NAMALWA (cell line): Measurements from ENCODE around the gene SPINT2.

Experiments
- DNase-seq: peaks from one replicate; pipeline ENCODE4 v3.0.0-alpha.2; 2015; ENCODE audit warnings: low spot score

The SPINT2 gene

DNA sequence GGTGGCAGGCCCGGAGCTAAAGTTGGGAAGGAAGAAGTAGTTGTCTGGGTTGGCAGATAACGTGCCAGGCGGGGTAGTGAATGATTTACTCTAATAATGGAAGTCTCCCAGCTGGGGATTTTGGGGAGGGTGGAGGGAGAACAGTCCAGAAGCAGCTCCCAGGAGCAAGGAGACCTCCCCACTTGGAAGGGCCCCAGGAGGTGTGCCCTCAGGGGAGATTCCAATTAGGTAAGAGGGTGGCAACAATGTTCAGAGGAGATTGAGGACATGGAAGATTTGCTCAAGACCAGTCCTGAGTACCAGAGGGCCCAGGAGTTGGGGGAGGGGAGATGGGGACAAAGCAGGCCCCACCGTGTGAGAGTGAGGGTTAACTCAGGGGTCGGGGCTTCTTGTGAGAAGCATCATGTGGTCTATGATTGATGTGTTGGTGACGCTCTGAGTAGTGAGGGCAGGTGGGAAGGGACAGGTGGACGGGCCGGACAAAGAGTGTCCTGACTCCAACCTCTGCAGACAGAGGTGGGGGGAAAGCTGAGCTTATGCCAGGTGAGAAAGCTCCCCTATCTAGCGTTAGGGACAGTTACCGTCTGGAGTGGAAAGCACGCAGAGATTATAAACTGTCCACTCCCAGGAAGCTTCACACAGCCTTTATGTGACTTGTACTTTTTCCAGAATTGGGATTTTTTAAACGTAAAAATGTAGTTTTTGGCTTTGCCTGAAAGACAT, 3.5 kb downstream of the SPINT2 start:
- no peak for DNase-seq

GRCh38 chr19:38268539-38268938, 4.2 kb downstream of the SPINT2 start:
- DNase-seq, result no peak

- no peak for DNase-seq
Observed at GRCh38 chr19:38270587-38271167, 6.3 kb downstream of the SPINT2 start.

DNA sequence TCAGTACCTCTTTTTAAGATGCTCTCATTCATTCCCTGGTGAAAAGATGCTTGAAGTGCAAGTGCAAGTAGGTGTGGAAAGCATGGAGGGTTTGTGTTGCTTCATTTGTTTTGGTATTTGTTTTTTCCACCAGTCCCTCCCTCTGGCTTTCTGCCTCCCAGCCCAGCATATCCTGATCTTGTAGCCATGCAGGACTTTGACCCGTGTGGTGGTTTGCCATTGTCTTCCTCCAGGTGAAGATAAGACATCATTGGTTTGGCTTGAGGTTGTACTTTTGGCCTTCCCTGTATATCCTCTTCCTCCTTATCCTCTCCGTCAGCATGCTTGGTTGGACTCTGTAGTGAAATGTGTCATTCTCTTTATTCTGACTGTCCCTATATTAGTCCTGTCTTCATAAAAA, 9.1 kb downstream of the SPINT2 start:
- DNase-seq, result no peak

DNA sequence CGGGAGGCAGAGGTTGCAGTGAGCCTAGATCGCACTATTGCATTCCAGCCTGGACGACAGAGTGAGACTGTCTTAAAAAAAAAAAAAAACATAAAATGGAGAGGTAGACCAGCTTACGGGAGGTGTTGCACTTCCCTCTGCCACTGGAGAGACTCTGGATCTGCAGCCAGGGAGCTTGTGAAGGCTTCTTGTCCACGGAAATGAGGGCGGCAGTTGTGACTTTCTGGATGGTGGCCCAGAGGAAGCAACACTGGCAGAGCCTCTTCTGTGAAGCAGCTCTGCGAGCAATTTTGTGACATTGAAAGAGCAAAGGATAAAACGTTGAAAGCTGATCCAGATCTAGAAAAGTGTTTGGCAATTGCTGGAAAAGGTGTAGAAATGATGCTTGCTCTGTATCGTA, 10.4 kb downstream of the SPINT2 start:
- DNase-seq, result no peak

GRCh38 chr19:38276942-38277517, 12.7 kb downstream of the SPINT2 start:
- no peak for DNase-seq

DNA sequence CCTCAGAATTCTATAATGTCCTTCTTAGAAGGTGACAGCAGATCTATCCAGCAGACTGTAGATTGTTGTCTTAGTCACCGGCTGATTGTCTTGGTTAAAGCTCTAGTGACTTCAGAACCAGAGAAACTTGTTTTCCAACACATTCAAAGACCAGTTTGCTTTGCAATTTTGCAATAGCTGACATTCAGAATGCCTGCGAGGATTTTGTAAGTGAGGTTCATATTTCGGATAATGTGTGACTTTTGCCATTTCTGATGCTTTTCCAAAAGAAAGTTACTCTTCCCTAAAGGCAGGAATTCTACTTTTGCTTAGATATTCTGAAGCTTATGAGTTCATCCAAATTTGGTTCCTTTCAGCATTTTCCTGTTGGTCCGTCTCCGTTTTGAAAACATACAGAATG, 13.2 kb downstream of the SPINT2 start:
- DNase-seq, result no peak

- no peak for DNase-seq
Observed at GRCh38 chr19:38277969-38278680, 13.8 kb downstream of the SPINT2 start.

DNA sequence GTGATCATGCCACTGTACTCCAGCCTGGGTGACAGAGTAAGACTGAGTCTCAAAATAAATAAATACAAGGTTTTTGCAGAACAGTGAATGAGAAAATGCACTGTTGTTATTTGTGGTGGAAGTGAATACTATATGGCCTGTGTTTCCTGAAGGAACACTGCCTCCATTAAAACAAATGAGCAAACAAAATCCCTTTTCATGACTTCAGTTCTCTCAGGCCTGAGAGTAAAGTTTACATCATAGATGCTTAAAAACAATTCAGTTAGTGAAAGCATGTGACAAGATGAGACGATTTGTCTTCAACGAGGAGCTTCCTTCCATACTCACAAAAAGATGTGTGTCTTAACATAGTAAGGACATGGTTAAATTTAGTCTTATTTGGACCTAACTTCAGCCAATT, 14.4 kb downstream of the SPINT2 start:
- no peak for DNase-seq

GRCh38 chr19:38280030-38280921, 15.9 kb downstream of the SPINT2 start:
- no peak for DNase-seq

- no peak for DNase-seq
Observed at GRCh38 chr19:38281811-38282566, 17.6 kb downstream of the SPINT2 start.

GRCh38 chr19:38283271-38283670, 18.9 kb downstream of the SPINT2 start:
- DNase-seq, result no peak

DNA sequence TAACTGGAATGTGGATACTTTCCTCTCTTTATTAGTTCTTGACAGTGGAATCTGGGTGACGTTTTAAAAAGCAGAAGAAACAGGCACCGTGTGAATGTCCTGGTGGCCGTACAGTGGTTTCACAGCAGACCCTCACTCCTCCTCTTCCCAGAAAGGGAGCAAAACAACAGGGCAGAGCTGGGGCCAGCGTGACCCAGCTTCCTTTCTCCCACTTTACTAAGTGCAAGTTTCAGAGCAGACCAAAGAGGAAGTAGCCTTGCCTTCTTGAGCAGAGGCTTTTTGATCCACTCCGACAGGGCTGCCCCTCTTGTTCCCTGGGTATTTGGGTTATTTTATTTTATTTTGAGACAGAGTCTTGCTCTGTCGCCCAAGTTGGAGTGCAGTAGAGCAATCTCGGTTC, 20.0 kb downstream of the SPINT2 start:
- DNase-seq, result peak; percentile 28

DNA sequence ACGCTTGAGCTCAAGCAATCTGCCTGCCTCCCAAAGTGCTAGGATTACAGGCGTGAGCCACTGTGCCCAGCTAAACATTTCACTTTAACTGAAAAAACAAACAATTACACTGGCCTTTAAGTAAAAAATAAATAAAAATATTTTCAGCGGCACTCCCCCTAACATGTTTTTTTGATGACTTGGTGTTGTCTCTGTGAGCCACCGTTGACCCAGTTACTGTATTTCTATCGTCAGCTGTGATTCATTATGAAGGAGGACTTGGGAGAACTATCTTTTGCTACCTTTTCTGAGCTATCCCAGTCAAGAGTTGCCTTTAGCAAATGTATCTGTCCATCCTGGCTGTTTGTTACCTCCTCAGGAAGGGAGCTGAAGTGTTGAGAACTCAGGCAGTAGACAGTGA, 21.2 kb downstream of the SPINT2 start:
- DNase-seq, result no peak

- no peak for DNase-seq
Observed at GRCh38 chr19:38287604-38288003, 23.2 kb downstream of the SPINT2 start.

GRCh38 chr19:38288123-38288855, 23.9 kb downstream of the SPINT2 start:
- DNase-seq, result no peak

GRCh38 chr19:38289955-38290354, 25.6 kb downstream of the SPINT2 start:
- no peak for DNase-seq

- no peak for DNase-seq
Observed at GRCh38 chr19:38290631-38291147, 26.3 kb downstream of the SPINT2 start.

DNA sequence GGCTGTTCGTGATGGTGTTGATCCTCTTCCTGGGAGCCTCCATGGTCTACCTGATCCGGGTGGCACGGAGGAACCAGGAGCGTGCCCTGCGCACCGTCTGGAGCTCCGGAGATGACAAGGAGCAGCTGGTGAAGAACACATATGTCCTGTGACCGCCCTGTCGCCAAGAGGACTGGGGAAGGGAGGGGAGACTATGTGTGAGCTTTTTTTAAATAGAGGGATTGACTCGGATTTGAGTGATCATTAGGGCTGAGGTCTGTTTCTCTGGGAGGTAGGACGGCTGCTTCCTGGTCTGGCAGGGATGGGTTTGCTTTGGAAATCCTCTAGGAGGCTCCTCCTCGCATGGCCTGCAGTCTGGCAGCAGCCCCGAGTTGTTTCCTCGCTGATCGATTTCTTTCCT, 27.5 kb downstream of the SPINT2 start:
- no peak for DNase-seq

DNA sequence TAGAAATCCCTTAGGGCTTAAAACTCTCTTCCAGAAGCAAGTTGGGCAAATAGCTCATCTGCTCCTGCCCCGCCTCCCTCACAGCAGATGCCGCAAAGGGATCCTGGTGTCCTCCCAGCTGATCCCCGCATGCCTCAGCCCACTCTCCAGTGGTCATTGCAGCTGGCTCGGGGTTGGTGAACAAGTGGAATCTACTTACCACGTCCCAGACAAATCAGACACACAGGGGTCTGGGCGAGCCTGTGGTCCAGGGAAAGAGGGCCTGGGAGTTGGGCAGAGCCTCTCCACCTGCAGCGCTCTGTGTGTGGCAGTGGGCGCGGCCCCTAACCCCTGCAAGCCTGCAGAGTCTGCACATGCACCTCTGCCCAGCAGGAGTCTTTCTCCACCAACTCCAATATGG, 28.9 kb downstream of the SPINT2 start:
- no peak for DNase-seq
